ENCODE measurements around the gene CFAP300.

Gene CFAP300

GRCh38 chr11:102026959-102027358 is 20.3 kb upstream of the CFAP300 start:
- H3K4me3 ChIP-seq (ENCODE audit: low read length): no peak overlapping the region
- H3K4me1 ChIP-seq (ENCODE audit: control insufficient read depth, insufficient read depth, low read length): no peaks in the 10 kb centered on the region
- no peaks in the 10 kb centered on the region for H3K27me3 ChIP-seq (ENCODE audit: control insufficient read depth, insufficient read depth, low read length)
- no peak overlapping the region for H3K9ac ChIP-seq (ENCODE audit: low read length)
- no peak overlapping the region for H3K27ac ChIP-seq (ENCODE audit: low read depth, low read length)
- H3K36me3 ChIP-seq (ENCODE audit: control insufficient read depth, insufficient read depth, low read length): no peaks in the 10 kb centered on the region

- Histone ChIP-seq H3K27ac (ENCODE audit: low read depth, low read length) (no peak overlapping the region), H3K4me1 (ENCODE audit: control insufficient read depth, insufficient read depth, low read length) (no peaks in the 10 kb centered on the region), H3K9ac (ENCODE audit: low read length) (no peak overlapping the region), H3K36me3 (ENCODE audit: control insufficient read depth, insufficient read depth, low read length) (no peaks in the 10 kb centered on the region), H3K4me3 (ENCODE audit: low read length) (no peak overlapping the region), H3K27me3 (ENCODE audit: control insufficient read depth, insufficient read depth, low read length) (no peaks in the 10 kb centered on the region)
Measured at GRCh38 chr11:102036757-102037156, 10.5 kb upstream of the CFAP300 start.

- no peak overlapping the region for H3K9ac ChIP-seq (ENCODE audit: low read length)
- H3K4me3 ChIP-seq (ENCODE audit: low read length): peak overlapping the region; percentile 76
- H3K27me3 ChIP-seq (ENCODE audit: control insufficient read depth, insufficient read depth, low read length): no peaks in the 10 kb centered on the region
- no peak overlapping the region for H3K27ac ChIP-seq (ENCODE audit: low read depth, low read length)
- no peaks in the 10 kb centered on the region for H3K36me3 ChIP-seq (ENCODE audit: control insufficient read depth, insufficient read depth, low read length)
- H3K4me1 ChIP-seq (ENCODE audit: control insufficient read depth, insufficient read depth, low read length): no peaks in the 10 kb centered on the region
Measured at GRCh38 chr11:102046841-102047240, 396 bp upstream of the CFAP300 start.

GRCh38 chr11:102050927-102051575 is 3.8 kb downstream of the CFAP300 start:
- H3K36me3 ChIP-seq (ENCODE audit: control insufficient read depth, insufficient read depth, low read length): no peaks in the 10 kb centered on the region
- no peak overlapping the region for H3K9ac ChIP-seq (ENCODE audit: low read length)
- H3K4me3 ChIP-seq (ENCODE audit: low read length): no peak overlapping the region
- no peak overlapping the region for H3K27ac ChIP-seq (ENCODE audit: low read depth, low read length)
- no peaks in the 10 kb centered on the region for H3K27me3 ChIP-seq (ENCODE audit: control insufficient read depth, insufficient read depth, low read length)
- no peaks in the 10 kb centered on the region for H3K4me1 ChIP-seq (ENCODE audit: control insufficient read depth, insufficient read depth, low read length)

- H3K27me3 ChIP-seq (ENCODE audit: control insufficient read depth, insufficient read depth, low read length): no peaks in the 10 kb centered on the region
- H3K27ac ChIP-seq (ENCODE audit: low read depth, low read length): no peak overlapping the region
- no peak overlapping the region for H3K4me3 ChIP-seq (ENCODE audit: low read length)
- no peak overlapping the region for H3K9ac ChIP-seq (ENCODE audit: low read length)
- H3K36me3 ChIP-seq (ENCODE audit: control insufficient read depth, insufficient read depth, low read length): no peaks in the 10 kb centered on the region
- H3K4me1 ChIP-seq (ENCODE audit: control insufficient read depth, insufficient read depth, low read length): no peaks in the 10 kb centered on the region
Measured at GRCh38 chr11:102061276-102061675, 14.0 kb downstream of the CFAP300 start.

- Histone ChIP-seq H3K36me3 (ENCODE audit: control insufficient read depth, insufficient read depth, low read length) (no peaks in the 10 kb centered on the region), H3K4me1 (ENCODE audit: control insufficient read depth, insufficient read depth, low read length) (no peaks in the 10 kb centered on the region), H3K4me3 (ENCODE audit: low read length) (no peak overlapping the region), H3K27me3 (ENCODE audit: control insufficient read depth, insufficient read depth, low read length) (no peaks in the 10 kb centered on the region), H3K27ac (ENCODE audit: low read depth, low read length) (no peak overlapping the region), H3K9ac (ENCODE audit: low read length) (no peak overlapping the region)
Measured at GRCh38 chr11:102062106-102062505, 14.9 kb downstream of the CFAP300 start.

GRCh38 chr11:102064316-102064715 is 17.1 kb downstream of the CFAP300 start:
- Histone ChIP-seq H3K4me3 (ENCODE audit: low read length) (no peak overlapping the region), H3K27me3 (ENCODE audit: control insufficient read depth, insufficient read depth, low read length) (no peaks in the 10 kb centered on the region), H3K27ac (ENCODE audit: low read depth, low read length) (no peak overlapping the region), H3K36me3 (ENCODE audit: control insufficient read depth, insufficient read depth, low read length) (no peaks in the 10 kb centered on the region), H3K9ac (ENCODE audit: low read length) (no peak overlapping the region), H3K4me1 (ENCODE audit: control insufficient read depth, insufficient read depth, low read length) (no peaks in the 10 kb centered on the region)

- H3K4me1 ChIP-seq (ENCODE audit: control insufficient read depth, insufficient read depth, low read length): no peaks in the 10 kb centered on the region
Measured at GRCh38 chr11:102070766-102071165, 23.5 kb downstream of the CFAP300 start.

GRCh38 chr11:102071497-102072472 is 24.5 kb downstream of the CFAP300 start:
- Histone ChIP-seq H3K36me3 (ENCODE audit: control insufficient read depth, insufficient read depth, low read length) (no peaks in the 10 kb centered on the region), H3K4me3 (ENCODE audit: low read length) (no peak overlapping the region), H3K9ac (ENCODE audit: low read length) (no peak overlapping the region), H3K27me3 (ENCODE audit: control insufficient read depth, insufficient read depth, low read length) (no peaks in the 10 kb centered on the region), H3K27ac (ENCODE audit: low read depth, low read length) (no peak overlapping the region), H3K4me1 (ENCODE audit: control insufficient read depth, insufficient read depth, low read length) (no peaks in the 10 kb centered on the region)

More at GRCh38 chr11:102070766-102071165, 23.5 kb downstream of the CFAP300 start:
- Histone ChIP-seq H3K27ac (ENCODE audit: low read depth, low read length) (no peak overlapping the region), H3K9ac (ENCODE audit: low read length) (no peak overlapping the region), H3K4me3 (ENCODE audit: low read length) (no peak overlapping the region), H3K36me3 (ENCODE audit: control insufficient read depth, insufficient read depth, low read length) (no peaks in the 10 kb centered on the region), H3K27me3 (ENCODE audit: control insufficient read depth, insufficient read depth, low read length) (no peaks in the 10 kb centered on the region)

- no peak overlapping the region for H3K9ac ChIP-seq (ENCODE audit: low read length)
- H3K4me3 ChIP-seq (ENCODE audit: low read length): no peak overlapping the region
- no peaks in the 10 kb centered on the region for H3K36me3 ChIP-seq (ENCODE audit: control insufficient read depth, insufficient read depth, low read length)
- H3K27me3 ChIP-seq (ENCODE audit: control insufficient read depth, insufficient read depth, low read length): no peaks in the 10 kb centered on the region
- H3K4me1 ChIP-seq (ENCODE audit: control insufficient read depth, insufficient read depth, low read length): no peaks in the 10 kb centered on the region
- H3K27ac ChIP-seq (ENCODE audit: low read depth, low read length): no peak overlapping the region
Measured at GRCh38 chr11:102073253-102073652, 26.0 kb downstream of the CFAP300 start.

GRCh38 chr11:102079625-102080024 is 32.4 kb downstream of the CFAP300 start:
- Histone ChIP-seq H3K4me1 (ENCODE audit: control insufficient read depth, insufficient read depth, low read length) (no peaks in the 10 kb centered on the region), H3K27ac (ENCODE audit: low read depth, low read length) (no peak overlapping the region), H3K9ac (ENCODE audit: low read length) (no peak overlapping the region), H3K4me3 (ENCODE audit: low read length) (no peak overlapping the region), H3K27me3 (ENCODE audit: control insufficient read depth, insufficient read depth, low read length) (no peaks in the 10 kb centered on the region), H3K36me3 (ENCODE audit: control insufficient read depth, insufficient read depth, low read length) (no peaks in the 10 kb centered on the region)

- H3K36me3 ChIP-seq (ENCODE audit: control insufficient read depth, insufficient read depth, low read length): no peaks in the 10 kb centered on the region
- H3K27ac ChIP-seq (ENCODE audit: low read depth, low read length): no peak overlapping the region
- no peak overlapping the region for H3K9ac ChIP-seq (ENCODE audit: low read length)
- no peak overlapping the region for H3K4me3 ChIP-seq (ENCODE audit: low read length)
- no peaks in the 10 kb centered on the region for H3K4me1 ChIP-seq (ENCODE audit: control insufficient read depth, insufficient read depth, low read length)
- H3K27me3 ChIP-seq (ENCODE audit: control insufficient read depth, insufficient read depth, low read length): no peaks in the 10 kb centered on the region
Measured at GRCh38 chr11:102081313-102081712, 34.1 kb downstream of the CFAP300 start.

All from rectal smooth muscle tissue (tissue), 1 donor.